Adipose tissue (tissue), 3 donors: ENCODE results near the gene QARS1. TPM values are rescaled to one million over a fixed set of nuclear protein-coding genes. Genes with fewer than 3 reads are reported as not detected.

ENCODE experiments used
- H3K27ac ChIP-seq: one replicate; pipeline ENCODE4 v1.5.1; 2013; ENCODE audit warnings: low read depth, low read length
- WGBS, 3 donors: extraction: QIAGEN DNeasy Blood & Tissue Kit; methylation state at CpG; one replicate each; pipeline ENCODE4 v1.1.7; 2013; 5-methylcytosine and 5-hydroxymethylcytosine counted together
- polyA plus RNA-seq, 3 donors: library from polyadenylated mRNA; stranded (reverse); fragments of 200-250 nt; gene quantifications; one replicate each; pipeline ENCODE4 v1.2.3, GENCODE V29; 2013
- donor health status: healthy with polysubstance abuse.
- donor health status: Bipolar disorder and iron deficiency.
- donor health status: healthy.

QARS1 gene
- polyA plus RNA-seq, 3 donors: 169 to 228 (median 189) TPM

DNA sequence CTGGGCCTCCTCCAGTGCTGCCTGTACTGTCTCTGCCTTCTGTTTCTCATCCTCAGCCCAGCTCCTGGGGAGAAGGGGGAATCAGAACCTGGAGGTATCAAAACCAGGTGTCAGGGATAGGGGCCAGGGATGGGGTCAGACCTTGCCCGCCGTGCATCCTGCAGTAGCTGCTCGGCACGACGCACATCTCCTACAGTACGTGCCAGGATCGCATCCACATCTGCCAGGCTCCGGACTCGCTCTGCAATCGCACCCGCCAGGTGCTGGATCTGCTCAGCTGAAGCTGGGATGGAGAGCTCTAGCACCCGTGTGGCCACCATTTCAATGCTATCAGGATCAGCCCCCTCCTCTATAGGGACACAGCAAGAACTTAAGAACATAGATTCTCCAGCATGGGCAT is 17.5 kb upstream of the QARS1 start:
- no peak overlapping the region for H3K27ac ChIP-seq
- 93 to 96% (median 95%) methylated on average over 12 of the region's 12 CpGs for WGBS, 3 donors

DNA sequence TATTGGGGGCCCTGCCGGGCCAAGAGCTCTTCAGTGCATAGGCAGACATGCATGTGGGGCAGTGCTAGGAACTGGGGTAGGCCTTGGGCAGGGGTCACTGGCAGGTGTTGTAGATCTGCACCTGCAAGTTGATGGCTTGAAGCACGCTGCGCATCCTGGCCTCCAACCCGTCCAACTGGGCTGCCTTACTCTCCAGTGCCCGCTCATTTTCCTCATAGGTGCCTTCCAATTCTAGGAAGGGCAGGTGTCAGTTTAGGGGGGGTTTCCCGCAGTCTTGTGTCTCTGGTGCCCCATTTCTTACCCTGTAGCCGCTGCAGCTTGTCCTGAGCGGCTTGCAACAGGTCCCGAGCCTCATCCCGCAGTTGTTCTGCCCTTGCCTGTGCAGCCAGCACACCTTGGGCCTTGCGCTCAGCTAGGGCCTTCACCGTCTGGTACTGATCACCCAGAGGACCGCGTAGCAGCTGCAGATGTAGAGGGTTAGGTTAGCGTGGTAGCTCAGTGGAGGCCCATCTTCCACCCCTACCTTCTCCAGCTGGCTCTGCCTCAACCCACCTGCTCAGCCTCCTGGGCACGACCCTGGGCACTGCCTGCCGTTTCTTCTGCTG is 16.7 kb upstream of the QARS1 start:
- 73 to 76% (median 76%) methylated on average over 17 of the region's 17 CpGs for WGBS, 3 donors
- peak overlapping the region; percentile 6 for H3K27ac ChIP-seq

DNA sequence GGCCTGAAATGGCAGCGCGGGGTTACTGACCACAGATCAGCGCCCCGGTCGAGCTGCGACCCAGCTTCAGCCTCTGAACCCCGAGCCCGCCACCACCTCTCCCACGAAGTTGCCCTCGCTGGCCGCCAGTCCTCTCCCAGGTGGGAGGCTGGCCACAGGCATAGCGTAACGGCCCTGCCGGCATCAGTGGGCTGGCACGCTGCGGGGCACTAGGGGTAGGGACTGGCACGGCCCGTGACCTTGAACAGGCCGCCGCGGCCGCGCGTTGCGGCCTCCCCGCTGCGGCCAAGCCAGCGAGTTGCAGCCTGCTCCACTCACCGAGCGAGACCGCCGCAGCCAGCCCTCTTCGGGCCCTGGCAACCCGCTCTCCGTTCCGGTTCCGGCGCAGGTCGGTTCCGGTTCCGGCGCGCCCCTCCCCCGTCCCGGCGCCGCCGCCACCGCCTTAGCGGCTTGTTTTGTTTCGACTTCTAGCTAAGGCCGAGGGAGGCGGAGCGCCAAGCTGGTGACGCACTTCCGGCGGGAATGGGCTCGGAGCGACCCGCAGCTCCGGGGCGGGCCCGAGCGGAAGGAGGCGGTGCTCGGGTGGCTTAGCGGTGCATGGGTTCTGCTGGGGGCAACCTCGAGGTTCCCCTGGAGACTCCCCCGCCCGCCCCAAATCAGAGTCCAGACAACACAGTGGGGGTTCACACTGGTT is 16.0 kb upstream of the QARS1 start, which contains the start of gene USP19:
USP19 (minus strand) TSS at position 386 of the 694 bp plus-strand sequence. CDS start 1,678 bp downstream, outside the sequence.
- peak within 1 kb of the TSS; percentile 6 for H3K27ac ChIP-seq
- 1% methylated on average over 64 to 70 of the region's 70 CpGs for WGBS, 3 donors

DNA sequence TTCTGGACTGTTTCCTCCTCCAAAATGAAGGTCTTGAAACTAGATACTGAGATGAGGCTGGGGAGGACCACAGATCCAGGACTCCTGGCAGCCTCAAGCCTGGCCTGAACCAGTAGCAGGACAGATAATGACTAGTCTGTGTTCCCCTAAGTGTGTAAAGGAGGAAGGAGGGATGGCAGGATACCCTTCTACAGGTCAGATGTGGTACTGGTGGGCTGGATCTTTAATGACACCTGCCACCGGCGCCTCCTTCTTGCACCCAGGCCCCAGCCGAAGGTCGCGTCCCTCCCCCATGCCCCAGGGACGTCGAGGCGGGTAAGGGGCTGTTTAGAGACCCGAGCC is 15.5 kb upstream of the QARS1 start:
- 0 to 1% (median 0%) methylated on average over 8 to 9 of the region's 9 CpGs for WGBS, 3 donors
- H3K27ac ChIP-seq: no peak overlapping the region

DNA sequence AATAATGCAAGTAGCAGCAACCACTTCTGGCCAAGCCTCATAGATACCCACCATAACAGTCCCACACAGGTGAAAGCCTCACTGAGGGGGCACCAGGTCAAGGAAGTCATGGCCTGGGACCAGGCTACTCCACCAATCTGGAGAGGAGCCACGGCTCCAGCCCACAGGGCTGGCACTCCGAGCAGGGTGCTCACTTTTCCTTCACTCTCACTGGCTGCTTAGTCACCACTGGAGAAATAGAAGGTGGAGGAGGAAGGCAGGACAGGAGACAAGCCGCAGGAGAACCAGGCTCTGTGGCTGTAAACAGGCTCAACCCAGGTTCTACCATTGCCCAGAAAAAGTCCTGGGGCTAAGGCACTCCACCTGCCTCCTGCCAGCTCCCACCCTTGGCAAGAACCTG is 14.9 kb upstream of the QARS1 start:
- 53 to 60% (median 57%) methylated on average over 3 of the region's 3 CpGs for WGBS, 3 donors
- H3K27ac ChIP-seq: no peak overlapping the region

DNA sequence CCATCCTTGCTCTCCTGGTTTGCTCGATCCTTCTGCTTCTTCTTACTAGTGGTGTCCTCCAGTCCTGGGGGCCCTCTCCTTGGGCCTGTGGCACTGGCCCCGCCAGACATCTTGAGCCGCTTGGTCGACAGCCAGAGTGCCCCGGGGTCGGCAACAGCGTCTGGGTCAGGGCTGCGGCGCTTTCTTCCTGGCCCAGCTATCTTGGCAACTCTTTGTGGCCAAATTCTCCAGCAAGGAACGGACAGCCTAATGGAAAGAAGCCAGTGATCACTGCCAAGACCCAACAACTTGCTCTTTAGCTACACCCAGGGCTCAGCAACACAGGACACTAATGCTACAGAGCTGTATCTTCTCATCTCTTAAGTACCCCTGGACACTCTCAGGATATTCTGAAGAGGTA is 14.5 kb upstream of the QARS1 start:
- 52 to 77% (median 55%) methylated on average over 10 of the region's 10 CpGs for WGBS, 3 donors
- H3K27ac ChIP-seq: no peak overlapping the region

DNA sequence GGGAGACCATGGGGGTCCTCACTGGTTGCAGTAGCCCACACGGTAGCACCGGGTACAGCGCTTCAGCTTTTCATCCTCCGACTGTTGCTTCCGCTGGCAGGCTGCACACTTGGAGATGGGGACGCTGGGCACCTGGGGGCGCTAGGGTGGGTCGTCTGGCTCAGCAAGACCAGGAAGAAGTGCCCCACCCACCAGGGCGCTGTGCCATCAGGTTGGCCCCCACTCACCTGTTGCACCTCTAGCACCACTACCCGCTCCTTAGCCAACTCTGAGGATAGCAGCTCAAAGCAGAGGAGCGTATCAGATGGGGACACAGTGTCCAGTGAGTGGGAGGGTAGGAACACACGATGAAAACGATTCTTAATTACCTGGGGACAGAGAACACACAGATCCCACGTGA is 7.7 kb upstream of the QARS1 start:
- WGBS, 3 donors: 87 to 90% (median 88%) methylated on average over 14 of the region's 14 CpGs
- no peak overlapping the region for H3K27ac ChIP-seq

DNA sequence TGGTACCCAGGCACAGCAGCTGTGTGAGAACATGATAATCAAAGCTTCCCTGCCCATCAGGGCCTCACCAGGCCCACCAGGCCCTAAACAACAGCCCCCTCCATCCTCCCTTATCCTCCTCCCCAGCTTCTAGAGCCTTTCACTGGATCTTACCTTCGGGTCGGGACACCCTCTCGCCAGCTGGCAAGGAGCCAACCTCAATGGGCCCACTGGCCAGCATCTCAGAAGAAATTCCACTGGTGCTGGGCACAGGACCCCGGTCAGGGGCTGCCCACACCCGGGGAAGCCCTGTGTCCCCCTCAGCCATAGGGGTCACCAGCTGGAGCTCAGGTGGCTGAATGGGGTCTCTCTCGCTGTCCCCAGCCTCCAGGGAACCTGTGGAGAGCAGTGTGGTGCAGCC is 6.8 kb upstream of the QARS1 start:
- 75 to 84% (median 76%) methylated on average over 6 of the region's 6 CpGs for WGBS, 3 donors

DNA sequence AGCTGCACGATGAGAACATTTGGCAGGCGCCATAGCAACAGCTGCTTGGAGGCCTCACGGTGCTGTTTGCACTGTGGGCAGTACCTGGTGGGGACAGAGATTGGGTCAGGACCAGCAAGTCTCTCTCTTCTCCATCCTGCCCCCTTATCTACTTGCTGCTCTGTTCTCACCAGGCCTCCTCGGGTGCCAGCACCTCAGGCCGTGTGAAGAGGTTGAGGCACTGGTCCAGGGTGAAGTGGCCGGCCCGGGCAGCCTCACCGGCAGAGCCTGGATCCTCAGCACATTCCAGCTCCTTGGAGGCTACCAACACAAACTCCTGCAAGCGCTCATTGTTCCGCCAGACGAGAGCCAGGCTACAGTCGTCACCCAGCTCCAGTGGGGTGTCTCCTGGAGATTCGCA is 6.2 kb upstream of the QARS1 start:
- no peak overlapping the region for H3K27ac ChIP-seq
- WGBS, 3 donors: 85 to 90% (median 89%) methylated on average over 13 of the region's 13 CpGs

More for the DNA sequence above, 6.8 kb upstream of the QARS1 start:
- H3K27ac ChIP-seq: no peak overlapping the region

DNA sequence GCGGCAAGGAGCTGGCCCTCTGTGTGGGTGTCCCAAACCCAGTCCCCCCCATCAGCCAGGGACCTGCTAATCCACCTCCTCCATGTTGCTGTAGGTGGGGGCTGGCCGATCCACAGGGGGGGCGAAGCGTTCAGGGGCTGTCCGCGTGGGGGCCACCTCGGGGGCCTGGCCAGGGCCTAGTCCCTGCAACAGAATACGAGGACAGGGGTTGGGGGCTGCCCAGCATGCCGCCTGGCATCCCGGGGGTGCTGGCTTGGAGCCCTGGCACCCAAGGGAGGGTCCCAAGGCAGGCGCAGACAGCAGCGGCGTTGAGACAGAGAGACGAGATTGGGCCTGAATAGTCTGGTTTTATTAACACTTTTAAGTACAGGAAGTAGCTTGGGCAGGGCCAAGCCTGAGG is 3.8 kb upstream of the QARS1 start:
- no peak overlapping the region for H3K27ac ChIP-seq
- WGBS, 3 donors: 79 to 85% (median 79%) methylated on average over 14 of the region's 14 CpGs

DNA sequence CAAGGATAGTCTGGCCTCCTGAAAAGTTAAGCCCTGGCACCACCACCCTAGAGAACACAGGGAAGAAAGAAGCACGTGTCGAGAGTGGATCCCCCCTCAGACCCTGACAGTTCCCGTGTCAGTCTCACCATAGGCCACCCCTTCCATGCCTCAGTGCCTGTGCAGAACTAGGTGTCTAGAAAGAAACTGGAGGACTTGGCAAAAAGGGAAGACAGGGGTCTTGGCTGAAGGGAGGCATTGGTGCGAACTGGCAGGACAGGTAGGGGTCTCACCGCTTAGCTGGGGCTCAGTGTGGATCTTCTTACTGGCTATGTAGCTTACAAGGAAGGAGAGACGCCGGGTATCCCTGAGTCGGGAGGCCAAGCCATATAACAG is 518 bp downstream of the QARS1 start:
- no peak overlapping the region for H3K27ac ChIP-seq
- 2 to 7% (median 3%) methylated on average over 8 of the region's 8 CpGs for WGBS, 3 donors

DNA sequence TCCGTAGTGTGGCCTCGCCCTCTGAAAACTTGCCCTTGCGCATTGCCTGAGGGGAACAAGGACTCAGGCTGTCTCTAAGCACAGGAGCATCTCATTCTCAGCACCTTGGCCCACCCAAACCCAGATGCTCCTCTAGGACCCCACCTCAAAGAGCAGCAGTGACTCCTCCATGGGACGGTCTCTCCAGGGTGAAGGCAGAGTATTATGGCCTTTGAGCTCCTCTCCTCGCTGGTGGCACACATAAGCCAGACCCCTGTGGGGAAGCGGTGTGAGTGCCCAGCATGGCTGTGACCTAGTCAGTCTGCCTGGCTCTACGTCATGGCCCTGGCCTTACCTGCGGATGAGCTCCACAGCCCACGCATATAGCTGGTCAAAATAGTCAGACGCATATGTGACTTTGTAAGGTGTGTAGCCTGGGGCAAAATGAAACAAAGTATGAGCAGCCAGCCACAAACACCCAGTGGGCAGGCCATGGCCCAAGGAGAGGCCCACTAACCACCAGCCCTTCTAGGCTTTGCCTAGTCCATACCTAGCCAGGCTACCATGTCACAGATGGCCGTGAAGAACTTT is 4.4 kb downstream of the QARS1 start:
- WGBS, 3 donors: 93 to 94% (median 93%) methylated on average over 11 of the region's 11 CpGs
- H3K27ac ChIP-seq: no peak overlapping the region

DNA sequence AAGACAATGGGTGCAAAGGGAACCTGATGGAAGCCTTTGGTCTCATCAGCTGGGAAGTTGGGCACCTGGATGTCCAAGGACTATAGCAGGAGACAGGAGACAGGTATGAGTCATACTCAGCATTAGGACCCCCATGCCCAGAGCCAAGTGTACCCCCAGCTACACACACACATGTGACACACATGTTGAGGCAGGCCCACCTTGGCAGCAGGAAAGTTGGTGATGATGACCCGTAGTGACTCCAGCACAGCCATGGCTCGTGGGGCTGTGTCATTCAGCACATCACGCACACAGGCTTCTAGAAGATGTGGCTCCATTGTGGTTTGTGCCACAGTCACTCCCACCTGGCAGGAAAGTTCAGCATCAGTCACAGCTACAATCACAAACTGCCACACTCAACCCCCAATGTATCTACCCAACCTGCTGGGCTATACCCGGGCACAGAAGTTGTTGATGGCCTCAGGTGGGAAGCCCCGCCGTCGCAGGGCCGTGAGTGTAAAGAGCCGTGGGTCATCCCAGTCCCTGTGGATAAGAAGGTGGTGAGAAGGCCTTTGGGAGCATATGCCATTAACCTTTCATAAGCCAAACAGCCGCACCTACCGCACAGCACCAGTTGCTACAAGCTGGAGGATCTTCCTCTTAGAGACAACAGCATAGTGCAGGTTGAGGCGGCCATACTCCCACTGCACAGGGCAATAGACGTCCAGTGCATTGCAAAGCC is 5.5 kb downstream of the QARS1 start:
- WGBS, 3 donors: 88 to 92% (median 91%) methylated on average over 13 of the region's 13 CpGs
- no peak overlapping the region for H3K27ac ChIP-seq

DNA sequence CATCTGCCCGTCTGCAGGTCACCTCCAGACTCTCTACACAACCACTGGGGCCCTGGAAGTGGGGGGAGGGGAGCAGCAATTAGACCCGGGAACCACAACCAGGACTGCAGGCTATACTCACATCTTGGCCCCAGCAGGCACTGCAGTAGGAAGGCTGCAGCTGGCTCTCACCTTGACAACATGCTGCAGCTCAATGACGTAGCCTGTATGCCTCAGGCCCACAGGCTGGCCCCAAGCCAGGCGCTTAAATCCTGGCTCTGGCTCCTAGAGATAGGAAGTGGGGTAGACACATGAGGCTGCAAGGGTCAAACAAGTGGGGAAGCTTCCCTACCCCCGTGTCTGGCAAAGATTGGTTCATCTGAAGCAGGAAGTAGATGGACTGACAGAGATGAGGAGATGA is 6.1 kb downstream of the QARS1 start:
- no peak overlapping the region for H3K27ac ChIP-seq
- WGBS, 3 donors: 36 to 51% (median 50%) methylated on average over 5 of the region's 5 CpGs

DNA sequence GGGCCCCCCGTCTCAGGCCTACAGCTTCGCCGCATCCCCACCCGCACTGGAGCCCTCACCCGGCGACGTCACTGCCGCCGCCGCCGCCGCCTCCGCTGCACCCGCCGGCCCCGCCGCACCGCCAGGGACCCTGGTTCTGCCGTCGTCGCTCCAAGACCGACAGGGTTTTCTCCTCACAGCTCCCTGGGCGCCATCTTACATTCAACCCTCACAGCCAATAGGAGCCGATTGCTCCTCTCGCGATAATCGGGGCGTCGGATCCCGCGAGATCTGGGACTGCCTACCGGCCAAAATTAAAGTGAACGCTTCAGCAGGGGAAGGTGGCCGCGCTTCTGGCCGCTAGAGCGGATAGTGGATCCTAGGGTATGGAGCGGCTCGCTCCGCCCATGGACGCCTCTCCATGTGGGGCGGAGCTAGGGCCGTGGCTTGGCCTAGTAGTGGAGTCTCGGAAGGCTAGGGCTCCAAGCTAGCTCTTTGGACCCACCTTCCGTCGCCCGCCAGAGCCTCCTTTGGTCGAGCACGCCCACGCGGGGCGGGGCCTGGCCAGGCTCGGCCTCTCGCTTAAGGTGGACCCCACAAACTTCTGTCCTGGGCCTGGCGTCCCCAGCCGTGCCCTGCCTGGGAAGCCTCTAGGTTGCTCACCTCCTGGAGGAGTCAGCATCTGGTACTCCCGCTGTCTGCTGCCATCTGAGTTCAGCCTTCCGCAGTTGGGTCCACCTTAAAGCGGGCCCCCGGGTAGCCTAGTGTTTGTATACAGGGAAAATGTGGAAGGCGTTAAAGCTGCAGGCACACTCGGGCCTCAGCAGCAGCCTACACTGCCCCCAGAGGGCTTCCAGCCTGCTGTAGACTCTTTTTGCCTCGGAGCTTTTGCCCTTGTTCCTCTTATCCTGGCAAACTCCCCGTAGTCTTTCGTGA is 10.4 kb downstream of the QARS1 start, which contains the start of gene QRICH1:
QRICH1 (minus strand) TSS at position 219 of the 915 bp plus-strand sequence. CDS start 17,054 bp downstream, outside the sequence.
- WGBS, 3 donors: 0 to 1% (median 1%) methylated on average over 55 to 65 of the region's 65 CpGs
- H3K27ac ChIP-seq: peak within 1 kb of the TSS; percentile 65

DNA sequence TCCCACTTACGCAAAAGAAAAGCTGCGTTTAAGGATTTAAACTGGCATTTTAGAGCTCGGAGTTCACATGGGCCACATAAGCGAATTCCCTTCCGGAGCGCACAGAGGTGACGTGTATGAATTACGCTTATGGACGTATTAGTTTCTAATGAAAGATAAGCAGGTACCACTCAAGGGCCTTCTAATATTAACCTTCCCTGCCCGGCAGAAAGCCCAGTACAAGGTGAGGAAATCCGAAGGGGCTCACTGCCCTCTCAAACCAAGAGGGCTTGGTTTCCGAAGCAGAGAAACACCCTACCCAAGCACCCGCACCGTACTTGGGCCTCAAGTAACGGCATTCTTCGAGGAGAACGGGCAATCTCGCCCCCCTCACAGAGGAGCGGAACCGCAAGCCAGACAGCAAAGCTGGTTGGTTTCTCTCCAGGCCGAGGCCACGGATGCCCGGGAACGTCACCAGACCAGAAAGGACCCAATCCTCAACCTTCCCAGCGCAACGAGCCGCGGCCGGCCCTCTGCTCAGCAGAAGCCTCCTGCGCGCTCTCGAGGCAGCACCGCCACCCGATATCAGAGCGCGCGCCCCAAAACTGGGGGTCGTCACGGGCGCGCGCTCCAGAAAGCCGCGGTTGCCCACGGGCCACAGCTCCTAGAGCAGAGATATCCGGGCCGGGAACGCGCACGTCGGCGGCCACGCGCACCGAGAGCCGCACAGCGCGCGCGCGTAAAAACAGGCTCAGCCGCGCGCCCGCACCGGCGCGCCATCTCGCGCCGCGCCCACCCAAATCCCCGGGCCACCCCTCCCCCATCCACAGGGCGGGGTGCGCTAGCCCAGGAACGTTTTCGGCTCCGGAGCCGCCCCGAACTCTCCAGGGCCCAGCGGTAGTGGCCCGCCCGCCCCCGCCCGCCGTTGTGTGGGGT is 11.4 kb downstream of the QARS1 start:
- WGBS, 3 donors: 0% methylated on average over 73 to 86 of the region's 86 CpGs

DNA sequence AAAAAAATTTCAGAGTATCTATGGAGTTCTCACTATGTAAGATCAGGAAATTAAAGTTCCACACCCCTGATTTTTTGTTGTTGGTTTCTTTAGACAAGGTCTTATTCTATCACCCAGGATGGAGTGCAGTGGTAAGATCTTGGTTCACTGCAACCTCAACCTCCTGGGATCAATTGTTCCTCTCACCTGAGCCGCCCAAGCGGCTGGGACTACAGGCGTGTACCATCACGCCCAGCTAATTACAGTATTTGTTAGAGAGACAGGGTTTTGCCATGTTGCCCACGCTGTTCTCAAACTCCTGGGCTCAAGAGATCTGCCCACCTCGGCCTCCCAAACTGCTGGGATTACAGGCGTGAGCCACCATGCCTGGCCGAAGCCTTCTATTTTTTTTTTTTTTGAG is 23.1 kb downstream of the QARS1 start:
- H3K27ac ChIP-seq: no peak overlapping the region
- WGBS, 3 donors: 96% methylated on average over 8 of the region's 8 CpGs

More for the DNA sequence above, 11.4 kb downstream of the QARS1 start:
- peak overlapping the region; percentile 65 for H3K27ac ChIP-seq
